ENCODE measurements around the gene SNX18.

Gene SNX18

DNA sequence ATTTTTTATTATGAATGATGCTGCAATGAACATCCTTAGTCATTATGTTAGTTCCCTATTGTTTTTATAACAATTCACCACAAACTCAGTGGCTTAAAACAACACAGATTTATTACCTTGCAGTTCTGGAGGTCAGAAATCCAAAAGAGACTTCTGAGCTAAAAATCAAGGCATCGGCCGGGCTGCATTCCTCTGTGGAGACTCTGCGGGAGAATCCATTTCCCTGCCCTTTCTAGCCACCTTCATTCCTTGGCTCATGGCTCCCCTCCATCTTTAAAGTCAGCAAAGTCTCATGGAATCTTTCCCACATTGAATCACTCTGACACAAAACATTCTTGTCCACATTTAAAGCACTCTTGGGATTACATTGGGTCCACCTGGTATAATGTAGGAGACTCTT lies 38.6 kb downstream of the SNX18 start:
- Histone ChIP-seq H3K79me2 (ENCODE audit: control insufficient read depth, low read length) (no peaks in the 10 kb centered on the region), H3K27ac (ENCODE audit: low read depth, low read length) (no peak overlapping the region), H3K9me2 (replicated peaks; ENCODE audit: control insufficient read depth, low read length) (no peaks in the 10 kb centered on the region), H3F3A (ENCODE audit: control insufficient read depth, insufficient read depth) (no peaks in the 10 kb centered on the region), H3K4me3 (ENCODE audit: low read length) (no peak overlapping the region), H3K27me3 (ENCODE audit: control insufficient read depth, low read length) (no peaks in the 10 kb centered on the region), H3K36me3 (ENCODE audit: control insufficient read depth, low read length) (no peaks in the 10 kb centered on the region), H3K4me2 (ENCODE audit: low read length) (no peak overlapping the region), H3K9me3 (ENCODE audit: control insufficient read depth, insufficient read depth, low read length) (no peaks in the 10 kb centered on the region), H4K20me1 (ENCODE audit: control insufficient read depth, insufficient read depth, low read depth, low read length) (no peaks in the 10 kb centered on the region), H3K4me1 (ENCODE audit: control insufficient read depth, low read length) (no peaks in the 10 kb centered on the region)
- TF ChIP-seq, protein P1, sequence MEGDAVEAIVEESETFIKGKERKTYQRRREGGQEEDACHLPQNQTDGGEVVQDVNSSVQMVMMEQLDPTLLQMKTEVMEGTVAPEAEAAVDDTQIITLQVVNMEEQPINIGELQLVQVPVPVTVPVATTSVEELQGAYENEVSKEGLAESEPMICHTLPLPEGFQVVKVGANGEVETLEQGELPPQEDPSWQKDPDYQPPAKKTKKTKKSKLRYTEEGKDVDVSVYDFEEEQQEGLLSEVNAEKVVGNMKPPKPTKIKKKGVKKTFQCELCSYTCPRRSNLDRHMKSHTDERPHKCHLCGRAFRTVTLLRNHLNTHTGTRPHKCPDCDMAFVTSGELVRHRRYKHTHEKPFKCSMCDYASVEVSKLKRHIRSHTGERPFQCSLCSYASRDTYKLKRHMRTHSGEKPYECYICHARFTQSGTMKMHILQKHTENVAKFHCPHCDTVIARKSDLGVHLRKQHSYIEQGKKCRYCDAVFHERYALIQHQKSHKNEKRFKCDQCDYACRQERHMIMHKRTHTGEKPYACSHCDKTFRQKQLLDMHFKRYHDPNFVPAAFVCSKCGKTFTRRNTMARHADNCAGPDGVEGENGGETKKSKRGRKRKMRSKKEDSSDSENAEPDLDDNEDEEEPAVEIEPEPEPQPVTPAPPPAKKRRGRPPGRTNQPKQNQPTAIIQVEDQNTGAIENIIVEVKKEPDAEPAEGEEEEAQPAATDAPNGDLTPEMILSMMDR (IDR thresholded peaks at IDR 0.05; ENCODE audit: low read depth, low read length, poor library complexity, severe bottlenecking), result no peak
- no peak for TF ChIP-seq EZH2phosphoT487 (IDR thresholded peaks at IDR 0.05; ENCODE audit: borderline replicate concordance, low read length)

DNA sequence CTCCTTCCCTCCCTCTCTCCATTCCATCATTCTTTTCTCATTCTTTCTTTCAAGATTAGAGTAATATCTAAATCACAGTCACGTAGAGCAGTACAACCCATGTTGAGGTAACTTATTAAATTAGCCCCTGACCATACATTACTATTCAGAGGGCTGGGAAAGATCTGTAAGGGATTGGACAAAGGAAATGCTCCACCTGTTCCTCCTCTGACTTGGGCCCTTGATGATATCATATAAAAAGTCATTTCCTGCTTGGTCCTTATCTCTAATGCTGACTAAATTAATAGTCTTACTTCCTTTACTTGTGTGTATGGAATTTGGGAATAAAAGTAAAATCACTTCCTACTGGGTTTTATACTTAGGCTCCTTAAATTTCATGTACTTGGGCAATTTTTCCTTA lies 40.8 kb downstream of the SNX18 start:
- Histone ChIP-seq H4K20me1 (ENCODE audit: control insufficient read depth, insufficient read depth, low read depth, low read length) (no peaks in the 10 kb centered on the region), H3K4me3 (ENCODE audit: low read length) (no peak overlapping the region), H3K4me1 (ENCODE audit: control insufficient read depth, low read length) (no peaks in the 10 kb centered on the region), H3K9me2 (replicated peaks; ENCODE audit: control insufficient read depth, low read length) (no peaks in the 10 kb centered on the region), H3K9me3 (ENCODE audit: control insufficient read depth, insufficient read depth, low read length) (no peaks in the 10 kb centered on the region), H3K27ac (ENCODE audit: low read depth, low read length) (no peak overlapping the region), H3K79me2 (ENCODE audit: control insufficient read depth, low read length) (no peaks in the 10 kb centered on the region), H3F3A (ENCODE audit: control insufficient read depth, insufficient read depth) (no peaks in the 10 kb centered on the region), H3K36me3 (ENCODE audit: control insufficient read depth, low read length) (no peaks in the 10 kb centered on the region), H3K27me3 (ENCODE audit: control insufficient read depth, low read length) (no peaks in the 10 kb centered on the region), H3K4me2 (ENCODE audit: low read length) (no peak overlapping the region)
- TF ChIP-seq, protein P1 (IDR thresholded peaks at IDR 0.05; ENCODE audit: low read depth, low read length, poor library complexity, severe bottlenecking), result no peak
- TF ChIP-seq EZH2phosphoT487 (IDR thresholded peaks at IDR 0.05; ENCODE audit: borderline replicate concordance, low read length), result no peak

DNA sequence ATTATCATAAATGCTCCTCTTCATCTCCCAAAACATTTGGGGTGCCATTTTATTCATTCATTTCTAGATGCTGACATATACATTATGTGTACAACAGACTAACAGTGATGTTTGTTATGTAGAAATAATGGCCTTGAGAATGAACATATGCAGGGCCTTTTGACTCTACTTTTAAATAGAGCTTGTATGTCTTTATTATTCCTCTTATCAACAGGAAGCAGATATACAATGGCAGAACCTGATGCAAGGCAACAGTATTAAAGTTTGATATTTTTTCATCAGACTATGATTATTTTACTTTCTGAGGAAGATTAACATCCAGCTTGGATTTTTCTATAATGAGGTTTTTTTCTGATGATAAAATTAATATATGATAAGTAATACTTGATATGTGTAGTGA lies 44.1 kb downstream of the SNX18 start:
- no peak overlapping the region for H3K4me2 ChIP-seq (ENCODE audit: low read length)
- H3K9me3 ChIP-seq (ENCODE audit: control insufficient read depth, insufficient read depth, low read length), result no peaks in the 10 kb centered on the region
- H3K27me3 ChIP-seq (ENCODE audit: control insufficient read depth, low read length), result no peaks in the 10 kb centered on the region
- no peaks in the 10 kb centered on the region for H3K79me2 ChIP-seq (ENCODE audit: control insufficient read depth, low read length)
- H3K4me3 ChIP-seq (ENCODE audit: low read length), result no peak overlapping the region
- no peaks in the 10 kb centered on the region for H3K36me3 ChIP-seq (ENCODE audit: control insufficient read depth, low read length)
- H3F3A ChIP-seq (ENCODE audit: control insufficient read depth, insufficient read depth), result no peaks in the 10 kb centered on the region
- TF ChIP-seq, protein P1 (IDR thresholded peaks at IDR 0.05; ENCODE audit: low read depth, low read length, poor library complexity, severe bottlenecking), result no peak
- no peak for TF ChIP-seq EZH2phosphoT487 (IDR thresholded peaks at IDR 0.05; ENCODE audit: borderline replicate concordance, low read length)
- H3K9me2 ChIP-seq (replicated peaks; ENCODE audit: control insufficient read depth, low read length), result no peaks in the 10 kb centered on the region
- H3K27ac ChIP-seq (ENCODE audit: low read depth, low read length), result no peak overlapping the region
- no peaks in the 10 kb centered on the region for H3K4me1 ChIP-seq (ENCODE audit: control insufficient read depth, low read length)
- no peaks in the 10 kb centered on the region for H4K20me1 ChIP-seq (ENCODE audit: control insufficient read depth, insufficient read depth, low read depth, low read length)

Measured in DOHH2 (cell line).